NT2/D1 (cell line): Measurements from ENCODE around the gene FBXL17.
"Not testable (repeated sequence)": the region's sequence is repeated elsewhere in the genome, so short reads cannot be mapped to it uniquely, and the experiment has no call there.

Experiments used
- DNase-seq: peaks from one replicate; pipeline ENCODE4 v3.0.0-alpha.2; 2011; ENCODE audit warnings: low read depth, low spot score
- H3K27me3 ChIP-seq: 2 replicates; pipeline ENCODE4 v1.6.0; 2011; ENCODE audit warnings: mild to moderate bottlenecking; ENCODE audit not compliant: insufficient read length, insufficient read depth
- H3K36me3 ChIP-seq: 2 replicates; pipeline ENCODE4 v1.6.1; 2011; ENCODE audit warnings: mild to moderate bottlenecking, low read length, mixed read lengths; ENCODE audit not compliant: insufficient read depth, insufficient read length
- H3K4me1 ChIP-seq: 2 replicates; pipeline ENCODE4 v1.5.1; 2011; ENCODE audit not compliant: insufficient read depth, insufficient read length
- H3K4me3 ChIP-seq: 2 replicates; pipeline ENCODE4 v1.5.1; 2011; ENCODE audit warnings: low read depth; ENCODE audit not compliant: insufficient read length
- H3K9ac ChIP-seq: 2 replicates; pipeline ENCODE4 v1.6.0; 2011; ENCODE audit warnings: low read depth; ENCODE audit not compliant: insufficient read length
- H3K9me3 ChIP-seq: 2 replicates; pipeline ENCODE4 v1.5.1; 2011; ENCODE audit warnings: mild to moderate bottlenecking, low read length; ENCODE audit not compliant: insufficient read depth
- SUZ12 ChIP-seq: IDR thresholded peaks from 2 replicates; pipeline ENCODE4 v1.6.1; 2011; ENCODE audit not compliant: insufficient read length, insufficient read depth; ENCODE audit errors: extremely low read depth
- YY1 ChIP-seq: IDR thresholded peaks from 2 replicates; pipeline ENCODE4 v1.6.1; 2011; ENCODE audit not compliant: insufficient read length, insufficient read depth
- ZNF274 ChIP-seq: IDR thresholded peaks from 2 replicates; pipeline ENCODE4 v1.6.1; 2011; ENCODE audit warnings: mild to moderate bottlenecking, low read depth, low read length

Gene FBXL17

DNA sequence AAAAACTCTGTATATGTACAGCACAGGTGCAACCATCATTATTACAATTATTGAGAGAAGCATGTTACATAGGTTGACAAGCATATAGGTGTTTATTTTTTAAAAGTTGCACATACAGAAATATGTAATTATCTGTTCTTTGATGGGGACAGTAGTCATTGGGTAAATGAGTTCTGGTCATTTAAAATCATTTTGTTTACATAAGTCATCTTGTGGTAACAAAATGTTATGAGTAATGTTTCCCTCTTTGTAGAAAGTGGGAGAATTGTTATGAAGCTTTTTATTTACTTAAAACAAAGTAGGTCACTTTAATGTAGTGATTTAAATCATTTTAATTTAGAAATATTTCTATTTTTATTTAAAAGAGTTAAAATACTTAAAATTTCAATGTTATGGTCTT is 33.8 kb upstream of the FBXL17 start:
- Histone ChIP-seq H3K4me3 (no peak overlapping the region), H3K36me3 (no peaks in the 10 kb centered on the region), H3K9me3 (peaks cover 21% of the 10 kb centered on the region; the same call in 1 of the 2 replicates), H3K4me1 (no peaks in the 10 kb centered on the region), H3K27me3 (no peaks in the 10 kb centered on the region), H3K9ac (no peak overlapping the region)
- TF ChIP-seq YY1 = no peak
- TF ChIP-seq ZNF274 = no peak
- TF ChIP-seq SUZ12 = no peak
- no peak for DNase-seq

DNA sequence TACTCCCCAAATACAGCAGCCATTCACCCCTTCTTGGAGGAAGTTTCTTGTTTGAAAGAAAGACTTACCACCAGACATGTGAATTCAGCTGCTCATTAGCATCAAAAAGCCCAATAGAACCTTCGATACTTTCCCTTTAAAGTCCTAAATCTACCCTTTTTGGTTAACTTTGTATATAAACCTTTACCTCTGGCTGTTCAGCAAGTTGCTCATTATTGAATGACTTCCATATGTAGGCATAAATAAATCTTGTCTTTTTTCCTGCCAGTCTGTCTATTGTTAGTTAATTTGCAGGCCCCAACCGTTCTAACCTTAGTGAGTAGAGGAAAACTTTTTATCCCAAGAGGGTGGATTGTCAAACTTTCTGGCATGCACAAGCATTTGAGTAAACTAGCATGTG is 27.9 kb upstream of the FBXL17 start:
- H3K9ac ChIP-seq = no peak overlapping the region
- no peaks in the 10 kb centered on the region for H3K4me1 ChIP-seq
- TF ChIP-seq SUZ12 = no peak
- TF ChIP-seq YY1 = no peak

DNA sequence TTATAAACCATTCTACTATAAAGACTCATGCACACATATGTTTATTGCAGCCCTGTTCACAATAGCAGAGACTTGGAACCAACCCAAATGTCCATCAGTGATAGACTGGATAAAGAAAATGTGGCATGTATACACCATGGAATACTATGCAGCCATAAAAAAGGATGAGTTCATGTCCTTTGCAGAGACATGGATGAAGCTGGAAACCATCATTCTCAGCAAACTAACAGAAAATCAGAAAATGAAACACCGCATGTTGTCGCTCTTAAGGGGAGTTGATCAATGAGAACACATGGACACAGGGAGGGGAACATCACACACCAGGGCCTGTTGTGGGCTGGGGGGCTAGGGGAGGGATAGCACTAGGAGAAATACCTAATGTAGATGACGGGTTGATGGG is 23.3 kb upstream of the FBXL17 start:
- not testable (repeated sequence) for H3K9ac ChIP-seq

More for the DNA sequence above, 27.9 kb upstream of the FBXL17 start:
- H3K27me3 ChIP-seq = no peaks in the 10 kb centered on the region
- no peak for DNase-seq
- H3K9me3 ChIP-seq = no peaks in the 10 kb centered on the region
- H3K4me3 ChIP-seq = no peak overlapping the region
- H3K36me3 ChIP-seq = no peaks in the 10 kb centered on the region

DNA sequence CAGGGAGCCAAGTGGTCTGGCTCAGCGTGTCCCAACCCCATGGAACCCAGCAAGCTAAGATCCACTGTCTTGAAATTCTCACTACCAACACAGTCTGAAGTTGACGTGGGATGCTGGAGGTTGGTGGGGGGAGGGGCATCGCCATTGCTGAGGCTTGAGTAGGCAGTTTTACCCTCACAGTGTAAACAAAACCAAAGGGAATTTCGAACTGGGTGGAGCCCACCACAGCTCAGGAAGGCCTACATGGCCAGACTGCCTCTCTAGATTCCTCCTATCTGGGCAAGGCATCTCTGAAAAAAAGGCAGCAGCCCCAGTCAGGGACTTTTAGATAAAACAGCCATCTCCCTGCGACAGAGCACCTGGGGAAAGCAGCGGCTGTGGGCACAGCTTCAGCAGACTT is 17.1 kb upstream of the FBXL17 start:
- TF ChIP-seq ZNF274 (no peak), SUZ12 (no peak), YY1 (no peak)

More for the DNA sequence above, 23.3 kb upstream of the FBXL17 start:
- H3K27me3 ChIP-seq, H3K36me3 ChIP-seq, DNase-seq, H3K9me3 ChIP-seq, H3K4me1 ChIP-seq, H3K4me3 ChIP-seq: not testable (repeated sequence)

DNA sequence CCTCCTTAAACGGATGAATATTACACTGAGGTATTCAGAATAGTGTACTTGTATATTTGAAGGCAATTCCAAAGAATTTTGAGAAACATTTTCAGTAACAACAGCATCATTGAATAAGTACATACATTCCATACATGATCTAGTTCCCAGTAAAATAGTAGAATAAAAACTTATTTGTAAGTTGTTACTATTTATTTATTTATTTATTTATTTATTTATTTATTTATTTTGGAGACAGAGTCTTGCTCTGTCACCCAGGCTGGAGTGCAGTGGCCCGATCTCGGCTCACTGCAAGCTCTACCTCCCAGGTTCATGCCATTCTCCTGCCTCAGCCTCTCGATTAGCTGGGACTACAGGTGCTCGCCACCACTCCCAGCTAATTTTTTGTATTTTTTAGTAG is 14.9 kb upstream of the FBXL17 start:
- H3K9me3 ChIP-seq, H3K4me3 ChIP-seq, H3K4me1 ChIP-seq, DNase-seq, H3K9ac ChIP-seq, H3K27me3 ChIP-seq, H3K36me3 ChIP-seq: not testable (repeated sequence)

More for the DNA sequence above, 17.1 kb upstream of the FBXL17 start:
- H3K27me3 ChIP-seq = no peaks in the 10 kb centered on the region
- H3K36me3 ChIP-seq = no peaks in the 10 kb centered on the region
- H3K4me1 ChIP-seq = no peaks in the 10 kb centered on the region
- no peak for DNase-seq
- H3K4me3 ChIP-seq = no peak overlapping the region
- H3K9ac ChIP-seq = no peak overlapping the region
- no peaks in the 10 kb centered on the region; the same call in 1 of the 2 replicates for H3K9me3 ChIP-seq

DNA sequence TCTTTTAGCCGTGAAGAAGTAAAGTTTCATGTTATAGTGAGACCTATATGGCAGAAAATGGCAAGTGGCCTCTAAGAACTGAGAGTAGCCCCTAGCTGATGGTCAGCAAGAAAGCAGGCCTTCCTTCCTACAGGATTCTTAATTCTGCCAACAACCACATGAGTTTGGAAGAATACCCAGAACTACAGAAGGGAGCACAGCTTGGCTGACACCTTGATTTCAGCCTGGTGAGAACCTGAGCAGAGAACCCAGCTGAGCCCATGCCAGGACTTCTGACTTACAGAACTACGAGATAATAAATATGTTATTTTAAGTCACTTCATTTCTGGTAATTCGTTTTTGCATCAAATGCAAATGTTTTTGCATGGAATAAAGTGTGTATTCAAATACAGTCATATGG is 5.9 kb upstream of the FBXL17 start:
- Histone ChIP-seq H3K36me3 (no peaks in the 10 kb centered on the region), H3K9ac (no peak overlapping the region), H3K4me1 (no peaks in the 10 kb centered on the region), H3K9me3 (no peaks in the 10 kb centered on the region), H3K27me3 (no peaks in the 10 kb centered on the region), H3K4me3 (no peak overlapping the region)
- TF ChIP-seq SUZ12 = no peak
- TF ChIP-seq ZNF274 = no peak
- no peak for TF ChIP-seq YY1
- DNase-seq = no peak

DNA sequence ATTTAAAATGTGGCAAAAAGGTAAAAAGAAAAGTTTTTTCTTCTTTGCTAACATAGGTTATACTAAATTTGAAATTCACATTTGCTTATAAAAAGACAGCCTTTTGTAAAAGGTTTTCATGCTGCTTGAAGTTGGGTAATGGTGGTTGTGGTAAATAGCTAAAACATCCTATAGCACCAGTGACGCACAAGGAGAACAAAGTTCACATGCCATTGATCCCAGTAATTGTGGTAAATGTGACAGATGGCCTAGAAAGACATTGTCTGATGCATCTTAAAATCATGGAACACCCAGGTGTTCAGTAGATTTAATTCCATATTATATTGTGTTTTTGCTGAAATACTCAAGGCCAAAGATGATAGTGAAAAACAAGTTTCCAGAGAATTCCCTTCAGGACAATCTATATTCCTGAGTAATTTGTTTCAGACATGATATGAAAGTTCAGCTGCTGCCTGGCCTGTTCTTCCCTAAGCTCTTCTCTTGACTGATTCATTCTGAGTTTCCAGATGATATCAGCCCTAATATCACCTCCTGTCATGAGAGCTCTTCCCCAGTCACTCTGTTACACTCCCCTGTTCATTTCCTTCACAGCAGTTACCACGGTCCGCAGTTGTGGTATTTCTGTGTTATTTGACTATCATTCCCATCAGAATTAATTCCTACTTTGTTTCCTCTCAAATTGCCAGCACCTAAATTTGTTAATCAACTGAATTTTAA is 4.6 kb upstream of the FBXL17 start:
- TF ChIP-seq SUZ12 = no peak
- TF ChIP-seq YY1 = no peak
- TF ChIP-seq ZNF274 = no peak
- no peaks in the 10 kb centered on the region for H3K4me1 ChIP-seq
- no peak overlapping the region for H3K9ac ChIP-seq
- no peaks in the 10 kb centered on the region for H3K36me3 ChIP-seq
- no peak overlapping the region for H3K4me3 ChIP-seq
- H3K9me3 ChIP-seq = no peaks in the 10 kb centered on the region
- H3K27me3 ChIP-seq = no peaks in the 10 kb centered on the region
- DNase-seq = no peak

DNA sequence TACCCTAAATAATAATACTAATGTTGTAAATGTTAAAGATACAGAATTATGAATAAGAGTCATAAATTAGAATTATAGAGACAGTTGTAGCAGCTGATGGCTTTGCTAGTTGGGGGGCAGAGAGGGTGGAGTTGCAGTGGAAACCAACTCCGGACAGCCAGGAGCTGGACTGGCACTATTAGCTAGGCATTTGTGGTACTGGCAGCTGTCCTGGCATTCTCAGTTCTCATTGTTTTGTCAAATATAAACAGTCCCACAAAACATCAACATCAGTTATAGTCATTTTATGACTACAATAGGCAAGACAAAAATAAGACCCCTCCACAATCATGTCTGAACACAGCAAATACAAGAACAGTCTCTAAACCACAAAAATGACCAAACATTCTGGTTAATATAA is 2.8 kb upstream of the FBXL17 start:
- Histone ChIP-seq H3K9ac (no peak overlapping the region), H3K27me3 (no peaks in the 10 kb centered on the region), H3K4me1 (no peaks in the 10 kb centered on the region), H3K36me3 (no peaks in the 10 kb centered on the region), H3K9me3 (no peaks in the 10 kb centered on the region), H3K4me3 (no peak overlapping the region)
- DNase-seq = no peak
- TF ChIP-seq YY1 (no peak), SUZ12 (no peak), ZNF274 (no peak)
